GM19025 (cell line): ENCODE measurements around the gene PITPNM3.

ENCODE experiments used
- ATAC-seq: cut with Tn5 transposase; IDR thresholded peaks from one replicate; pipeline ENCODE4 v1.9.1; 2021; ENCODE audit warnings: mild to moderate bottlenecking, low read depth, moderate library complexity; ENCODE audit not compliant: unreplicated experiment

The PITPNM3 gene

DNA sequence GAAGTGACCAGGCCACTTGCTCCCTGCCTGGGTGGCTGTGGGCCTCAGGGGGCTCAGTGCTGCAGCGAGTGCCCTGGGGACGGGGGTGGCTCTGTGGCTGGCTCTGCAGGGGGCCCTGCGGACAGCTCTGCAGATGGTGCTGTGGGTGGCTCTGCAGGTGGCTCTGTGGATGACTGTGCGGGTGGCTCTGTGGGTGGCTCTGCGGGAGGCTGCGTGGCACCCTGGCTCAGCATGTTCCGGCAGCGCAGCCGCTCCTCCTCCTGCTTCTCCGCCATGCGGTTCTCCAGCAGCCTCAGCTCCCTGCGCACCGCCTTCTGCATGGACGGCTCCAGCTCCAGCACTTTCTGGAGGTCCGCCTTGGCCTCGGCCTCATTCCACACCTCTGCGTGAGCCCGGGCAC is 130.9 kb downstream of the PITPNM3 start:
- no peak for ATAC-seq

DNA sequence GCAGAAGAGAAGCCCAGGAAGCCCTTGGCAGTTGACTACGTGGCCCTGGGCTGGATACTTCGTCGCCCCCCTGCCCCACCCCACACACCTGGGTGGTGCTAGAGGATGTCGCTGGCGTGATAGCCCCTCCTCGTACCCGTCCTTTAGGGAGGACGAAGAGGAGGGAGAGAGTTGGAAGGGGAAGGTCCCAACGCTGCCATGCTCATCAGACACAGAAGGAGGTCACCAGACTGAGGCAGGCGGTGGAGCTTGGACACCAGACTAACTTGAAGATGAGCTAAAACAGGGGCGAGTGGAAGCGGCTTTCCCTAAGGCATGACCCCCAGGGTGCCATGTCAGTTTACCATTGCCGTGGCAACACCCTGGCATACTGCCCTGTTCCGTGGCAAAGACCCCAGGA is 132.4 kb downstream of the PITPNM3 start:
- no peak for ATAC-seq

DNA sequence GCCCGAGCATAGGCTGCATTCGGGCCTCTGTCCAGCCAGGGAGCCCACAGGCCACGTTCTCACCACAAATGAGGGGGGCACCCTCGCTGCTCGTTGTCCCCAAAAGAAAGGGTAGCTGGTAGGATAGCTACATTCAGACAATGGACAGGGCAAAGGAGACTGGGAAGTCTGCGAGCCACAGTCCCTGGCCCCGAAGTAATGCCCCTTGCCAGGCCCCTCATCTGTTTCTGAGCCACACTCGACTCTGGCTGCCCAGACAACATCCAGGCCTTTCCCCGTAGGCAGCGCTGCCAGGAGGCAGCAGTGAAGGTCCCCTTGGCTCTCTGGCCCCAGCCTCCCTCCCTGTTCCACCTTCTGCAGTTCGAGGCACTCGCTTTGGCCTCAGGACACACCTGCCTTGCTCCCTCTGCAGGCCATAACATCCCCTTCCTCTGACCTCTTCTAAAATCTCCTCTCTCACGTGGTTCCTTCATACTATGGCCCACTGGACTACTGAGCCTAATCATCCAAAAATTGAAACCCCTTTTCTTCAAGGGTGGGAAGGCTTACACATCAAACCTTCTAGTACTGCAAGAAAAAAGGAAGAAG is 133.6 kb downstream of the PITPNM3 start:
- ATAC-seq: no peak

DNA sequence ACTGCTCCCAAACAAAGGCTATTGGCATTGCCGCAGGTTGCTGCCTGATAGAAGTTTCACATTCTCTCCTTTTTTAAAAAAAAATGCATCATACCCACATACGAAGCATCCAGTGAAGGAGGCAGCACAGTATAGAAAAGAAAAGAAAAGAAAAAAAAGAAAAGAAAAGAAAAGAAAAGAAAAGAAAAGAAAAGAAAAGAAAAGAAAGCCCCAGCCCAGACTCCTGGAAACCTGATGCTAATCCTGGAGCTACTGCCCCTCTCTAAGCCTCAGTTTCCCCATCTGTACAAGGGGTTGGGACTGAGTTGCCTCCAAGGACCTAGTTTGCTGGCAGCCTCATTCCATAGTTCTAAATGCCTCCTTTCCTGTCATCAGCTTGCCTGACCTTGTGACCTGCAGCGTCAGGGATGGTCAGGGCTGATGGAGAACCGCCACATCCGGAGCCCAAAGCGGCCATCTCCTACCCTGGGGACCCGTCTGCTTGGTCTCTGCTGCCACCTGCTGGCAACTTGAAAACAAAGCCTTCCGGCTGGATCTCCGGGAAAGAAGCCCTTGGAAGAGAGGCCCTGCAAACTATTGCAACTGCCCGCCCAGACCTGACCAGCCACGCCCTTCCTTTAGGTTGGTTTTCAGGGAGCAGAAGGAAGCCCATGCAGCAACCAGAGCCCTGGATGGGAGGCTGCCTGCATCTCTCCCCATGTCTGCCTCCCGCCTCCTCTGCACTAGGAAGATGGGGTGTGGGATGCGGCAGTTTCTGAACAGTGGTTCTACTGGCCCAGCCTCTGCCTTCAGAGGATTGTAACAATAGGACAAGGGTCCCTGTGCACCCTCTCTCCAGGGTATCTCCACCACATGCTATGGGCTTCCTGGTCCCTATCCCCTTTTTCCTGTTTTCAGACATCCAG is 134.4 kb downstream of the PITPNM3 start:
- ATAC-seq: no peak

DNA sequence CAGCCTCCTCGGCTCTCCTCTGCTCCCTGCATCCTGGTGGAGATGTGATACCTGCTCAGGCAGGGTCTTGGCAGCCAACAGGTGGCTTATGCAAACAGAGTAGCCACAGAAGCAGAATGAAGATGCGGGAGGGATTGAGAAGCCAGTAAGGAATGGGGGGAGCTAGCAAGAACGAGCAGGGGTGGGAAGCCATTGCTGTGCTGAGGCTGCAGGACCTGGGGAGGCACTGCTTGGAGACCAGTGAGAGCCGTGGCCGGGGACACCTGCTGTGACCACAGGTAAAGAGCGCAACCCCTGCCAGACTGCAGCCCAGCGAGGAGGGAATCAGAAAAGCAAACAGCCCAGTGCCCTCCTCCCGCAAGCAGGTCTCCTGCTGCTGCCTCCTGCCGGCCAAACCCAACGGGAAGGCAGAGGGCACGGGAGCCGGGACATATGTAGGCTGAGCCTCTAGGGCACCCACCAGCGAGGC is 136.1 kb downstream of the PITPNM3 start:
- ATAC-seq: no peak

DNA sequence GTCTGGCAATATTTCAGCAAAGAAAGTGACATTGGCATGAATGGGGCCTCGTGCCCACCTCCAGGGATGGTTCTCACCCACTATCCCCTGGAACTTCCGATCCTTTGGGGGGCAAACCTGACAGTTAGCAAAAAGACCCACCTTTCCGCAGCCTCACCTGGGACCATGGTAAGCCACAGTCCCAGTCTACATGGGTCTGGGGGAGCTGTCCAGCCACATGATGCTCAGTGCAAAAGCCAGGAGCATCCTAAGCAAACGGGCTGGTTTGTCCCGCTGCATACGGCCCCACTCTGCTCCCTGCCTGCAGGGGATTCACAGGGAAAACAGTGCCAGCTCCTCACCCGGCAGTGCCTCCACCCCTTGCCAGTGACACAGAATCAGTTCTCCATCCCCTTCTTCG is 140.7 kb downstream of the PITPNM3 start:
- no peak for ATAC-seq

DNA sequence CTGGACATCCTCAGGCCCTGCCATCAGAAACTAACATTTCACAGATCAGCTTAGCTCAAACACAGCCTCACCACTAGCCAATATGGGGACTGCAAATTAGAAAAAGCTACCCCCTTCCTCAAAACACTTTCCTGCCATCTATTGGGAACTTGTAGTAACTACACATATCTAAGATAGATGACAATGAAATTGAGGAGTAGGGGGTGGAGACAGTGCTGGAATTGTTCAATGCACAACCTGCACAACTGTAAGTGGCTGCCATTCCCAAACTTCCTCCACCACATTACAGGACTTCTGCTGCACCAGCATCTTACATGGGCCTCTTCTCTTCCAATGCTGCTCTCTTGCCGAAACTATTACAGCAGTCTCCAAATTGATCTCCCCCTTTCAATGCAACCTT is 143.3 kb downstream of the PITPNM3 start:
- ATAC-seq: no peak

DNA sequence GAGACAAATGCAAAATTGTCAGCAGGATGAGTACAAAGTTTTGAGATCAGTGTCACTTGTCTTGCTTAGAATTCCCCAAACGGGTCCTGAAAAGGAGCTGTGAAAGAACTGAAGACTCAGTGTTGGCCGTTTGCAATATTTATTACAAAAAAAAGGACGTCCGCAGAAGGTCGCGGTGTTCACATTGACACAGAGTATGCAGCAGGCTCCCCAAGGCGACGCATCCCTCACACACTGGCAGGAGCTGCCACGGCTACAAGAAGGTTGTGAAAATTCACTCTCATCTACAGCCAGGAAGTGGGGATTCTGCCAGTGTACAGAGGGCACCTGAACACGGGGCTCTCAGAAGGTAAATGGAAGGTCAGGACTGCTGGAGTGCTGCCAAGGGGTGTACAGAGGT is 147.6 kb downstream of the PITPNM3 start:
- no peak for ATAC-seq

DNA sequence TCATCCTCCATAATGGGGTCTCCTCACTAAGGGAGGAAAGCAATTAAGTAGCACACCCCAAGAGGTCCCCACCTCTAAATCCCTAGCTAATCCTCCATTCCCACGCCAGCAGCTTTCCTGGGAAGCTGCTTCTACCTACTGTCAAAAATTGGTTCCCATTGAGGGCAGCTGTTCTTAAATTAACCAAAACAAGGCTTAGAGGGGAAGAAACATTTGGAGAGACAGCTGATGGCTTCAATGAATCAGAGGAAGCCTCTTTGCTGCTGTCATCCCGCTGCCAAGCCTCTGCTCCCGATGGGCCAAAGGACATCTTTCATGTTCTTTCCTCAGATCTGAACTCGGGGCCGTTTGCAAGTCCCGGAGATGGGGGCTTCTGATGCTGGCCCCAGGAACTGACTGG is 148.1 kb downstream of the PITPNM3 start:
- ATAC-seq: no peak

DNA sequence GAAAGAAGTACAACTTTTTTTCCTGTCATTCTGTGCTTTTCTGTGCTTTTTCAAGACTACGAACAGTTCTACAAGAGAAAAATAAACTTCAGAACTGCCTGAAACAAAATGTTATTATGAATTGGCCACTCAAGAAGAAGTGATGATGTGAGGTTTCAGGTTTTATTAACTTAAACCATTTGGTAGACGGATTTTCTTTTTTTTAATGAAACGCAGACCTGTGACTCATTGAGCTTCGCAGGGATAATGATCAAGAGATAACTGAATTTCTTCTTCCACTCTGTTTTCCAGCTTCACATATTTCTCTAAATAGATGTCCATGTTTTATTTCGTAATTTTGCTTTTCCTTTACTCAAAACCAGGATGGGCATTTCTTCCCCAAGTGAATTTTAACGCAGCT is 154.1 kb downstream of the PITPNM3 start:
- ATAC-seq: no peak
